ENCODE measurements around the gene KMT2A.
A peak's percentile ranks its signal among the peaks of the same experiment; 100 is the strongest.
"Not testable (repeated sequence)": the region's sequence is repeated elsewhere in the genome, so short reads cannot be mapped to it uniquely, and the experiment has no call there.

Gene KMT2A

GRCh38 chr11:118434553-118435289 lies 1.6 kb upstream of the KMT2A start:
- peak in 1 of 2 donors; percentile 15 for DNase-seq (ENCODE audit: low read depth in 2 of 2)

GRCh38 chr11:118435290-118435892 lies 901 bp upstream of the KMT2A start:
- peak; percentile 43 to 50 for DNase-seq (ENCODE audit: low read depth in 2 of 2)

- DNase-seq (ENCODE audit: low read depth in 2 of 2), result peak; percentile 28 to 37
These were observed 431 bp downstream of the KMT2A start for GRCh38 chr11:118436639-118437207.

GRCh38 chr11:118437208-118438125 lies 1.2 kb downstream of the KMT2A start:
- DNase-seq (ENCODE audit: low read depth in 2 of 2), result peak; percentile 31 to 35

GRCh38 chr11:118438314-118438931 lies 2.1 kb downstream of the KMT2A start:
- DNase-seq (ENCODE audit: low read depth in 2 of 2), result peak; percentile 16 to 20

GRCh38 chr11:118439646-118440045 lies 3.4 kb downstream of the KMT2A start:
- DNase-seq (ENCODE audit: low read depth in 2 of 2), result no peak

- no peak for DNase-seq (ENCODE audit: low read depth in 2 of 2)
These were observed 5.5 kb downstream of the KMT2A start for GRCh38 chr11:118441770-118442275.

- no peak for DNase-seq (ENCODE audit: low read depth in 2 of 2)
These were observed 6.0 kb downstream of the KMT2A start for GRCh38 chr11:118442301-118442700.

GRCh38 chr11:118442908-118443589 lies 6.8 kb downstream of the KMT2A start:
- no peak for DNase-seq (ENCODE audit: low read depth in 2 of 2)

- DNase-seq (ENCODE audit: low read depth in 2 of 2), result no peak
These were observed 7.4 kb downstream of the KMT2A start for GRCh38 chr11:118443590-118444218.

- no peak for DNase-seq (ENCODE audit: low read depth in 2 of 2)
These were observed 11.1 kb downstream of the KMT2A start for GRCh38 chr11:118447423-118447822.

GRCh38 chr11:118448294-118448693 lies 12.0 kb downstream of the KMT2A start:
- no peak for DNase-seq (ENCODE audit: low read depth in 2 of 2)

GRCh38 chr11:118449316-118449918 lies 13.1 kb downstream of the KMT2A start:
- DNase-seq (ENCODE audit: low read depth in 2 of 2), result no peak

GRCh38 chr11:118450451-118450850 lies 14.2 kb downstream of the KMT2A start:
- DNase-seq (ENCODE audit: low read depth in 2 of 2), result no peak

GRCh38 chr11:118462178-118462577 lies 25.9 kb downstream of the KMT2A start:
- no peak for DNase-seq (ENCODE audit: low read depth in 2 of 2)

GRCh38 chr11:118468968-118469367 lies 32.7 kb downstream of the KMT2A start:
- DNase-seq (ENCODE audit: low read depth in 2 of 2), result not testable (repeated sequence)

GRCh38 chr11:118471030-118471429 lies 34.7 kb downstream of the KMT2A start:
- no peak for DNase-seq (ENCODE audit: low read depth in 2 of 2)

GRCh38 chr11:118473537-118473936 lies 37.2 kb downstream of the KMT2A start:
- DNase-seq (ENCODE audit: low read depth in 2 of 2), result no peak

GRCh38 chr11:118476676-118477075 lies 40.4 kb downstream of the KMT2A start:
- no peak for DNase-seq (ENCODE audit: low read depth in 2 of 2)

GRCh38 chr11:118481238-118481637 lies 44.9 kb downstream of the KMT2A start:
- not testable (repeated sequence) for DNase-seq (ENCODE audit: low read depth in 2 of 2)
